Liver (tissue), 9 donors: Measurements from ENCODE around the gene KCTD16. TPM values are rescaled to one million over a fixed set of nuclear protein-coding genes. Genes with fewer than 3 reads are reported as not detected.

Experiments used
- DNase-seq: peaks from one replicate; pipeline ENCODE4 v3.0.0-alpha.2; 2017; ENCODE audit warnings: low spot score
- H3K27ac ChIP-seq, 2 donors: one replicate each; pipeline ENCODE4 v1.7.0; 2013; ENCODE audit warnings: inconsistent platforms in 2 of 2, low read length in 2 of 2, control low read depth in 1 of 2, low read depth in 1 of 2, mild to moderate bottlenecking in 1 of 2
- H3K27me3 ChIP-seq, 4 donors: one replicate each; pipeline versions ENCODE4 v1.6.1 to v1.7.0; 2013; ENCODE audit warnings: low read length in 3 of 4, inconsistent platforms in 1 of 4, mild to moderate bottlenecking in 1 of 4, moderate library complexity in 1 of 4; ENCODE audit not compliant: control insufficient read depth in 4 of 4, insufficient read depth in 4 of 4
- H3K36me3 ChIP-seq, 4 donors: one replicate each; pipeline versions ENCODE4 v1.6.1 to v1.7.0; 2013; ENCODE audit warnings: low read length in 3 of 4, mild to moderate bottlenecking in 3 of 4, low read depth in 1 of 4, moderate library complexity in 1 of 4; ENCODE audit not compliant: control insufficient read depth in 4 of 4, insufficient read depth in 3 of 4
- H3K4me1 ChIP-seq, 4 donors: one replicate each; pipeline versions ENCODE4 v1.6.1 to v1.7.0; 2013; ENCODE audit warnings: low read length in 3 of 4, mild to moderate bottlenecking in 3 of 4, moderate library complexity in 1 of 4; ENCODE audit not compliant: control insufficient read depth in 4 of 4, insufficient read depth in 4 of 4
- H3K4me3 ChIP-seq, 3 donors: one replicate each; pipeline versions ENCODE4 v1.6.1 to v1.7.0; 2013; ENCODE audit warnings: low read length in 3 of 3, control low read depth in 1 of 3, low read depth in 1 of 3, mild to moderate bottlenecking in 1 of 3
- H3K9ac ChIP-seq, 2 donors: one replicate each; pipeline ENCODE4 v1.7.0; 2013; ENCODE audit warnings: low read length in 2 of 2, mild to moderate bottlenecking in 2 of 2, moderate library complexity in 2 of 2, control low read depth in 1 of 2, low read depth in 1 of 2
- H3K9me3 ChIP-seq, 4 donors: one replicate each; pipeline versions ENCODE4 v1.6.1 to v1.7.0; 2013; ENCODE audit warnings: low read length in 3 of 4; ENCODE audit not compliant: control insufficient read depth in 4 of 4
- EGR1 ChIP-seq, 2 donors: IDR thresholded peaks; 2 replicates each; pipeline ENCODE4 v1.6.1; 2016 to 2018; ENCODE audit warnings: antibody characterized with exemption in 2 of 2, low read depth in 2 of 2
- FOXA1 ChIP-seq: IDR thresholded peaks from 2 replicates; pipeline ENCODE4 v1.6.1; 2016; ENCODE audit warnings: antibody characterized with exemption
- FOXA2 ChIP-seq: IDR thresholded peaks from 2 replicates; pipeline ENCODE4 v1.6.1; 2016; ENCODE audit warnings: antibody characterized with exemption
- GABPA ChIP-seq, 2 donors: IDR thresholded peaks in 1 of 2; conservative IDR thresholded peaks in 1 of 2; 2 replicates each; pipeline ENCODE4 v1.6.1; 2016; ENCODE audit warnings: antibody characterized with exemption in 2 of 2, mild to moderate bottlenecking in 1 of 2, moderate library complexity in 1 of 2
- HNF4A ChIP-seq, 2 donors: conservative IDR thresholded peaks; 2 replicates each; pipeline ENCODE4 v1.6.1; 2016; ENCODE audit warnings: antibody characterized with exemption in 2 of 2, mild to moderate bottlenecking in 2 of 2
- HNF4G ChIP-seq: IDR thresholded peaks from 2 replicates; pipeline ENCODE4 v1.6.1; 2016; ENCODE audit warnings: antibody characterized with exemption
- NR2F2 ChIP-seq: IDR thresholded peaks from 2 replicates; pipeline ENCODE4 v1.6.1; 2016; ENCODE audit warnings: antibody characterized with exemption
- RAD21 ChIP-seq, 2 donors: IDR thresholded peaks; 2 replicates each; pipeline ENCODE4 v1.6.1; 2016; ENCODE audit warnings: antibody characterized with exemption in 2 of 2, mild to moderate bottlenecking in 2 of 2
- RXRA ChIP-seq, 2 donors: IDR thresholded peaks; 2 replicates each; pipeline ENCODE4 v1.6.1; 2017 to 2018; ENCODE audit warnings: antibody characterized with exemption in 2 of 2, mild to moderate bottlenecking in 1 of 2
- SP1 ChIP-seq: IDR thresholded peaks from 2 replicates; pipeline ENCODE4 v1.6.1; 2018; ENCODE audit warnings: antibody characterized with exemption, mild to moderate bottlenecking
- TAF1 ChIP-seq: conservative IDR thresholded peaks from 2 replicates; pipeline ENCODE4 v1.6.1; 2016; ENCODE audit warnings: antibody characterized with exemption, mild to moderate bottlenecking
- YY1 ChIP-seq: IDR thresholded peaks from 2 replicates; pipeline ENCODE4 v1.6.1; 2016; ENCODE audit warnings: antibody characterized with exemption, mild to moderate bottlenecking
- WGBS: extraction: QIAGEN DNeasy Blood & Tissue Kit; methylation state at CpG from one replicate; pipeline ENCODE4 v1.1.7; 2013; 5-methylcytosine and 5-hydroxymethylcytosine counted together
- polyA plus RNA-seq, 2 donors: library from polyadenylated mRNA; stranded (reverse) in 1 of 2; unstranded in 1 of 2; fragments of 200-250 nt in 1 of 2; fragments of >200 nt in 1 of 2; fragmentation: Nextera tagmentation in 1 of 2; extraction: Ambion mirVana in 1 of 2; gene quantifications; one replicate each; pipeline versions ENCODE4 v1.2.1 to v1.2.3, GENCODE V29; 2013 to 2015
- total RNA-seq, 2 donors: library from RNA; depleted of rRNA; stranded (reverse); fragments of >200 nt; gene quantifications; one replicate each; pipeline ENCODE4 v1.2.3, GENCODE V29; 2014
- TF ChIP-seq, protein P1 (sequence below): IDR thresholded peaks from 2 replicates; pipeline ENCODE4 v1.6.1; 2016; ENCODE audit warnings: antibody characterized with exemption, mild to moderate bottlenecking
- TF ChIP-seq, protein P2 (sequence below): IDR thresholded peaks from 2 replicates; pipeline ENCODE4 v1.6.1; 2016; ENCODE audit warnings: antibody characterized with exemption
- TF ChIP-seq, protein P3 (sequence below): IDR thresholded peaks from 2 replicates; pipeline ENCODE4 v1.6.1; 2016; ENCODE audit warnings: antibody characterized with exemption
- donor health status: healthy.
- donor health status: healthy.
- donor health status: healthy.
- donor health status: healthy.
- donor health status: healthy.

Gene KCTD16
- total and polyA plus RNA-seq, 4 donors, result under 0.01 to 0.05 (median 0.01) TPM; not detected in 1

DNA sequence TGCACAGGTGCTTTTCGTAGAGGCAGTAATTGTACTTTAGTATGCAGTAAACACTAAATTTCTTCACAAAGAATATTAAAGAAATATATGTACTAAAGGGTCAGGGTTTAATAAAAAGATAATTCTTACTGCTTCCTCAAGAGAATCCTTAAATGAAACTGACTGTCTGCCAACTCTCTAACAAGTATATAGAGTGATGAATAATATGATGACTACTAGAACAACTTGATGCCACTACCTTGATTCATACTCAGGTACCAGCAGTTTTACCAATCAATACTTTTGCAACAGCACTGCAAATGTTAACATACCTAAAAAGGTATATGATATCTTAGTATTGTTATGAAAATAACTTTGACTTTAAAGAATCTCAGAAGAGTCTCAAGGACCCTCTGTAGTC, 4.0 kb upstream of the KCTD16 start:
- WGBS, result 93% methylated on average over 1 of the region's 1 CpG
- H3K36me3 ChIP-seq, result peaks cover 4 to 41% (median 28%) of the 10 kb centered on the region in 4 donors

DNA sequence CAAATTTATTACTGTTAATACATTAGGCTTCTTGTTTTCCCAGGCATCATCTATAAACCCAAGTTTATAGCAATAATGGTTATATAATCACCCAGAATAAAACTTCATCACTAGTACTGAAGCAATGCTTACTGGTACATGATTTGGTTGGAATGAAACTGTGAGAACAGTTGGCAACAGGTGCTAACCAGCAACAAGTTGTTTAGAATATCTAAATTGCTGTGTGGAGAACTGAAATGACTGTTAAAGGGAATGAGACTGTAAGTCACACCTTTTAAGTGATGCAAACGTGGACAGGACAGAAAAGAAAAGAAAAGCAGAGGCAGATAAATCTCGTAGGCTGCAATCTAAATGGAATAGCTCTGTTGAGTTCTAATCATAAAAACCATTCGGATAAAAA, 2.7 kb upstream of the KCTD16 start:
- no peak for DNase-seq
- no peak overlapping the region for H3K27ac ChIP-seq
- peaks cover 0 to 23% (median 15%) of the 10 kb centered on the region in 4 donors for H3K4me1 ChIP-seq
- H3K9me3 ChIP-seq, result peaks cover 0 to under 1% (median 0%) of the 10 kb centered on the region in 4 donors
- TF ChIP-seq YY1 (no peak), SP1 (no peak), RAD21 (IDR thresholded peaks at IDR 0.05) (no peak), EGR1 (IDR thresholded peaks at IDR 0.05; ENCODE audit: low read depth in 2 of 2) (no peak), FOXA1 (no peak), HNF4G (no peak), FOXA2 (no peak), GABPA (IDR thresholded peaks at IDR 0.05 in 1 of 2, conservative IDR thresholded peaks at IDR 0.05 in 1 of 2) (no peak), NR2F2 (no peak), RXRA (IDR thresholded peaks at IDR 0.05) (no peak), HNF4A (conservative IDR thresholded peaks at IDR 0.05) (no peak), TAF1 (no peak)
- TF ChIP-seq, protein P1, sequence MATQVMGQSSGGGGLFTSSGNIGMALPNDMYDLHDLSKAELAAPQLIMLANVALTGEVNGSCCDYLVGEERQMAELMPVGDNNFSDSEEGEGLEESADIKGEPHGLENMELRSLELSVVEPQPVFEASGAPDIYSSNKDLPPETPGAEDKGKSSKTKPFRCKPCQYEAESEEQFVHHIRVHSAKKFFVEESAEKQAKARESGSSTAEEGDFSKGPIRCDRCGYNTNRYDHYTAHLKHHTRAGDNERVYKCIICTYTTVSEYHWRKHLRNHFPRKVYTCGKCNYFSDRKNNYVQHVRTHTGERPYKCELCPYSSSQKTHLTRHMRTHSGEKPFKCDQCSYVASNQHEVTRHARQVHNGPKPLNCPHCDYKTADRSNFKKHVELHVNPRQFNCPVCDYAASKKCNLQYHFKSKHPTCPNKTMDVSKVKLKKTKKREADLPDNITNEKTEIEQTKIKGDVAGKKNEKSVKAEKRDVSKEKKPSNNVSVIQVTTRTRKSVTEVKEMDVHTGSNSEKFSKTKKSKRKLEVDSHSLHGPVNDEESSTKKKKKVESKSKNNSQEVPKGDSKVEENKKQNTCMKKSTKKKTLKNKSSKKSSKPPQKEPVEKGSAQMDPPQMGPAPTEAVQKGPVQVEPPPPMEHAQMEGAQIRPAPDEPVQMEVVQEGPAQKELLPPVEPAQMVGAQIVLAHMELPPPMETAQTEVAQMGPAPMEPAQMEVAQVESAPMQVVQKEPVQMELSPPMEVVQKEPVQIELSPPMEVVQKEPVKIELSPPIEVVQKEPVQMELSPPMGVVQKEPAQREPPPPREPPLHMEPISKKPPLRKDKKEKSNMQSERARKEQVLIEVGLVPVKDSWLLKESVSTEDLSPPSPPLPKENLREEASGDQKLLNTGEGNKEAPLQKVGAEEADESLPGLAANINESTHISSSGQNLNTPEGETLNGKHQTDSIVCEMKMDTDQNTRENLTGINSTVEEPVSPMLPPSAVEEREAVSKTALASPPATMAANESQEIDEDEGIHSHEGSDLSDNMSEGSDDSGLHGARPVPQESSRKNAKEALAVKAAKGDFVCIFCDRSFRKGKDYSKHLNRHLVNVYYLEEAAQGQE, result no peak
- TF ChIP-seq, protein P2, sequence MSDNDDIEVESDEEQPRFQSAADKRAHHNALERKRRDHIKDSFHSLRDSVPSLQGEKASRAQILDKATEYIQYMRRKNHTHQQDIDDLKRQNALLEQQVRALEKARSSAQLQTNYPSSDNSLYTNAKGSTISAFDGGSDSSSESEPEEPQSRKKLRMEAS, result no peak
- TF ChIP-seq, protein P3, sequence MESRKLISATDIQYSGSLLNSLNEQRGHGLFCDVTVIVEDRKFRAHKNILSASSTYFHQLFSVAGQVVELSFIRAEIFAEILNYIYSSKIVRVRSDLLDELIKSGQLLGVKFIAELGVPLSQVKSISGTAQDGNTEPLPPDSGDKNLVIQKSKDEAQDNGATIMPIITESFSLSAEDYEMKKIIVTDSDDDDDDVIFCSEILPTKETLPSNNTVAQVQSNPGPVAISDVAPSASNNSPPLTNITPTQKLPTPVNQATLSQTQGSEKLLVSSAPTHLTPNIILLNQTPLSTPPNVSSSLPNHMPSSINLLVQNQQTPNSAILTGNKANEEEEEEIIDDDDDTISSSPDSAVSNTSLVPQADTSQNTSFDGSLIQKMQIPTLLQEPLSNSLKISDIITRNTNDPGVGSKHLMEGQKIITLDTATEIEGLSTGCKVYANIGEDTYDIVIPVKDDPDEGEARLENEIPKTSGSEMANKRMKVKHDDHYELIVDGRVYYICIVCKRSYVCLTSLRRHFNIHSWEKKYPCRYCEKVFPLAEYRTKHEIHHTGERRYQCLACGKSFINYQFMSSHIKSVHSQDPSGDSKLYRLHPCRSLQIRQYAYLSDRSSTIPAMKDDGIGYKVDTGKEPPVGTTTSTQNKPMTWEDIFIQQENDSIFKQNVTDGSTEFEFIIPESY, result no peak
- 86% methylated on average over 3 of the region's 3 CpGs for WGBS
- H3K4me3 ChIP-seq, result no peak overlapping the region
- H3K27me3 ChIP-seq, result no peaks in the 10 kb centered on the region
- H3K36me3 ChIP-seq, result peaks cover 4 to 28% (median 18%) of the 10 kb centered on the region in 4 donors
- no peak overlapping the region for H3K9ac ChIP-seq

More for the DNA sequence above, 4.0 kb upstream of the KCTD16 start:
- TF ChIP-seq RXRA (IDR thresholded peaks at IDR 0.05) (no peak), TAF1 (no peak), YY1 (no peak), HNF4A (conservative IDR thresholded peaks at IDR 0.05) (no peak)
- Histone ChIP-seq H3K9ac (no peak overlapping the region), H3K27ac (no peak overlapping the region), H3K4me3 (no peak overlapping the region), H3K4me1 (peaks cover 0 to 23% (median 15%) of the 10 kb centered on the region in 4 donors), H3K27me3 (no peaks in the 10 kb centered on the region), H3K9me3 (no peaks in the 10 kb centered on the region)
- no peak for DNase-seq
